BLaER1 (cell line): ENCODE measurements around the gene ALDOC.
A peak's percentile ranks its signal among the peaks of the same experiment; 100 is the strongest.
"Not testable (repeated sequence)": the region's sequence is repeated elsewhere in the genome, so short reads cannot be mapped to it uniquely, and the experiment has no call there.

Experiments used
- H3K27ac ChIP-seq: shearing (Covaris generic); formaldehyde crosslinking; 2 replicates; pipeline ENCODE4 v1.8.1; 2022
- H3K27me3 ChIP-seq: shearing (Covaris generic); formaldehyde crosslinking; 2 replicates; pipeline ENCODE4 v1.8.1; 2022
- H3K36me3 ChIP-seq: shearing (Covaris generic); formaldehyde crosslinking; 2 replicates; pipeline ENCODE4 v1.8.1; 2022
- H3K4me1 ChIP-seq: shearing (Covaris generic); formaldehyde crosslinking; 2 replicates; pipeline ENCODE4 v1.8.1; 2022
- H3K4me2 ChIP-seq: shearing (Covaris generic); formaldehyde crosslinking; 2 replicates; pipeline ENCODE4 v1.8.1; 2022
- H3K4me3 ChIP-seq: shearing (Covaris generic); formaldehyde crosslinking; 2 replicates; pipeline ENCODE4 v1.8.1; 2022
- H3K9ac ChIP-seq: shearing (Covaris generic); formaldehyde crosslinking; 2 replicates; pipeline ENCODE4 v1.8.1; 2022
- H3K9me3 ChIP-seq: shearing (Covaris generic); formaldehyde crosslinking; 2 replicates; pipeline ENCODE4 v1.8.1; 2022
- H4K20me1 ChIP-seq: shearing (Covaris generic); formaldehyde crosslinking; 2 replicates; pipeline ENCODE4 v1.8.1; 2022
- Cebpa-rat ChIP-seq: shearing (Covaris generic); IDR thresholded peaks from 2 replicates; pipeline ENCODE4 v1.8.1; 2022

ALDOC gene

DNA sequence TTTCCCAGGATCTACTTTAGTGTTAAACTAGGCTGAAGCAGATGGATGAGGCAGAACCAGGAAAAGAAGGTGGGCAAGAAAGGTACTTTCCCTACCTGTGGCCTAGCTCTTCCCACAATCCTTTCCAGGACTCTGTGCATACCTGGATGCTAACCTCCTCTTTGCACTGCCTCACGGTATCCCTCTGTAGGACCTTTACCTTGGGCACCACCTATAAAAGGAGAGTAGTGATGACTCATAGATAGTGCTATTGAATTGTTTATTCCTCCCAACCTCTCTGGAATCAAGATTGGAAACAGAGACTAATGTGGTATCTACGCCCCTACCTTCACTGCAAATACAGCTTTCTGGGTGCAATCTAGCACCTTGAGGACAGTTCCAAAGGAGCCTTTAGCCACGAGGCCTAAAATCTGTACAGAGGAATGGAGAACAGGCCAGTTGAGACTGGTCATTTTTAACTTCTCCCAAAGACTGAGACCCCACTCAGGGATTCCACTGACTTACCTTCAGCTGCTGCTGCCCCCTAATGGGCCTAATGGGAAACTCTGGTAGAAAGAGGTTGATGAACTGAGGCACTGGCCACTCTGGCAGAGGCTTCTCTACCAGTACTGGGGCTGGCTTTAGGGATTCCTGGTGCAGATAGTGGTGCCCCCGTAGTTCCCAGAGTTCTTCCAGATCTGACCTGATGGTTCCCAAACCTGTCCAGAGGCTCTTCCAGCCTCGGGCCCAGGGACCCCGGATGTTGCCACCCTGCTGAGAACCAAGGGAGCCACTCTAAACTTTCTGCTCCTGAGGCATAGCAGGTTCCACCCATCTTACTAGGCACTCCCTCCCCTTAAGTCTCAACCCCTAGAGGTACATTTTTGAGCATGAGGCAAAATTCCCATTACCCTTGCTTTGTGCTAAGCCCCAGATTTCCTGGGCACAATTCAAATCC is 36.5 kb upstream of the ALDOC start:
- peaks cover 29% of the 10 kb centered on the region for H4K20me1 ChIP-seq
- H3K27ac ChIP-seq, result no peak overlapping the region
- H3K9me3 ChIP-seq, result no peaks in the 10 kb centered on the region
- H3K4me2 ChIP-seq, result peak overlapping the region; percentile 41; the same call in 1 of the 2 replicates
- H3K36me3 ChIP-seq, result peaks cover 97% of the 10 kb centered on the region
- no peak for TF ChIP-seq Cebpa-rat
- peaks cover 30% of the 10 kb centered on the region for H3K4me1 ChIP-seq
- H3K4me3 ChIP-seq, result no peak overlapping the region
- H3K27me3 ChIP-seq, result no peaks in the 10 kb centered on the region
- no peak overlapping the region; the same call in 1 of the 2 replicates for H3K9ac ChIP-seq

DNA sequence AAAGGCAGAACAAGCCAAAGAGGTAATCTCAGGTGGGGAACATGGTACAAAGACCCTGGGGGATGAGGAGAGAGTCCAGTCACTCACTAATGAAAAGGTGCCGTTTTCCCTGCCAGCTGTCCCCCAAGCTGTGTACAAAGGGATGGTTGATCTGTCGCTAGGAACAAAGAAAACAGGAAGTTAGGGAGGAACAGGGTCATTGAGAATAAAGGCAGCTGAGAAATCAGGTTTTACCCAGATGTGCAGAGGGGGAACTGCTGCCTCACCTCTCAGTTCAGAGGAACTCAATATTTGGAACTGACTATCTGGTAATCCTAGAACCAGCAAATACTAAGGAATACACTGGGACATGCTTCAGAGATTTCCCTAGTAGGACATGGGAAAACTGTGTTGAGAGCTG is 35.8 kb upstream of the ALDOC start:
- Histone ChIP-seq H3K27me3 (no peaks in the 10 kb centered on the region), H3K4me3 (no peak overlapping the region), H3K36me3 (peaks cover 92% of the 10 kb centered on the region), H3K4me2 (peak overlapping the region; percentile 41; the same call in 1 of the 2 replicates), H3K4me1 (peaks cover 30% of the 10 kb centered on the region), H4K20me1 (peaks cover 29% of the 10 kb centered on the region), H3K9me3 (no peaks in the 10 kb centered on the region), H3K27ac (no peak overlapping the region), H3K9ac (peak overlapping the region; percentile 7; the same call in 1 of the 2 replicates)
- no peak for TF ChIP-seq Cebpa-rat

DNA sequence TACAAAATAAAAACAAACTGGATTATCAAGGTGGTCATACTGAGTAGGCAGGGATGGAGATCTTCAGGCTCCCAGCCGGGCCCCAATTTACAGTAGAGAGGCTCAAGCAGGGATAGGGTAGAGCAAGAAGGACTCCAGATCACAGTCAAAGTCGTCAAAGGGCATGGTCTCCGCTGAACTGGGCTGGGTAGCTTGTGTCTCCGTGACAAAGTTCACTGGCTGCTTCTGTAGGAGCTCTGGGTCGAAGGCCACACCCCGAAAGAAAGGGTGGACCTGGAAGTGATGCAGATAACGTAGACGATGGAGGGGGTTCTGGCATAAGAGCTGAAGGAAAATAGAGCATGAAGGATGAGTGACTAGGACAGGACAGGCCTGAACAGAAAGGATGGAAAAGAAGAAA is 33.7 kb upstream of the ALDOC start:
- H3K9me3 ChIP-seq, result no peaks in the 10 kb centered on the region
- H3K4me3 ChIP-seq, result no peak overlapping the region
- H4K20me1 ChIP-seq, result peaks cover 15% of the 10 kb centered on the region
- no peak overlapping the region for H3K27ac ChIP-seq
- TF ChIP-seq Cebpa-rat, result no peak
- no peak overlapping the region for H3K9ac ChIP-seq
- peaks cover 92% of the 10 kb centered on the region for H3K36me3 ChIP-seq
- peaks cover 30% of the 10 kb centered on the region for H3K4me1 ChIP-seq
- H3K27me3 ChIP-seq, result no peaks in the 10 kb centered on the region
- no peak overlapping the region for H3K4me2 ChIP-seq

DNA sequence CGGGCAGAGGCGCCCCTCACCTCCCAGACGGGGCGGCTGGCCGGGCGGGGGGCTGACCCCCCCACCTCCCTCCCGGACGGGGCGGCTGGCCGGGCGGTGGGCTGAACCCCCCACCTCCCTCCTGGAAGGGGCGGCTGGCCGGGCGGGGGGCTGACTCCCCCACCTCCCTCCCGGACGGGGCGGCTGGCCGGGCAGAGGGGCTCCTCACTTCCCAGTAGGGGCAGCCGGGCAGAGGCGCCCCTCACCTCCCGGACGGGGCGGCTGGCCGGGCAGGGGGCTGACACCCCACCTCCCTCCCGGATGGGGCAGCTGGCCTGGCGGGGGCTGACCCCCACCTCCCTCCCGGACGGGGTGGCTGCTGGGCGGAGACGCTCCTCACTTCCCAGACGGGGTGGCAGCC is 27.3 kb upstream of the ALDOC start:
- H3K4me3 ChIP-seq, H4K20me1 ChIP-seq, H3K9me3 ChIP-seq, H3K4me2 ChIP-seq, H3K27me3 ChIP-seq, H3K9ac ChIP-seq, H3K27ac ChIP-seq: not testable (repeated sequence)
- Histone ChIP-seq H3K36me3 (peaks cover 37% of the 10 kb centered on the region), H3K4me1 (peaks cover 11% of the 10 kb centered on the region)

DNA sequence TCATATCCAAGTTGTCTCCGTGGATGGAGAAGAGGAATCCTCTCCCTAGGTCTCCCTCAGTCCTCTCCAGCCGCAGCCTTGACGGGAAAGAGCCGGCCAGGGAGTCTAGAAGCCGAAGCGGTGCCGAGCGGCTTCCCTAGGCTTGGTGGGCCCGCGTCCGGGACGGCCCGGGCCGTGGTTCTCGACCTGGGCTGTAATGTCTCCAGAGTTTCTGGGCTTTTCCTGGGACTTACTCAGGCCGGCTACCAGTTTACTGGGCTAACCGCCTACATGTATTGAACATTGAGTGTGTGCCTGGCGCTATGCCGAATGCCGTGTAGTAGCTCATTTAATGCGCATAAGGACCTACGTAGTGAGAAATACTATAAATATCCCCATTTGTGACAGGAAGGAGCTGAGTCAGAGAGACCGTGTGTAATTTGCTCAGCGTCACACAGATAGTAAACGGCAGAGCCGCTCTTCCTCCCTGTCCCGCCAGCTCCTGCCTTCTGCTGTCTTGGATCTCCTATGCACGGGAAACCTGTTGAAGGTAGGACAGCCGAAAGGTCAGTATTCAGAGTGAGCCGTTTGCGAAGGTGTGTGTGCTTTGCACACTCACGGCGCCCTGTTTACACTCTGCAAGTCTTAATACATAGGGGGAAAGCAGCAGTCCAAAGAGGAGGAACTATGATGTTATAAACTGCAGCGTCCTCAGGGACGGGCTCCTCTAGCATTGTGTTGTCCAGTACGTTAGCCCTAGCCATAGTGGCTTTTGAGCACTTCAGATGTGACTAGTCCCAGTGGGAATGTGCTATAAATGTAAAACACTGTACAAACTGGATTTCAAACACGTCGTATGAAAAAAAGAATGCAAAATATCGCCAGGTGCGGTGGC is 22.9 kb upstream of the ALDOC start:
- H3K4me1 ChIP-seq, result peaks cover 26% of the 10 kb centered on the region
- TF ChIP-seq Cebpa-rat, result no peak
- no peaks in the 10 kb centered on the region for H3K9me3 ChIP-seq
- H4K20me1 ChIP-seq, result no peaks in the 10 kb centered on the region
- no peaks in the 10 kb centered on the region for H3K27me3 ChIP-seq
- peak overlapping the region; percentile 87 for H3K9ac ChIP-seq
- peak overlapping the region; percentile 84 for H3K27ac ChIP-seq
- H3K36me3 ChIP-seq, result peaks cover 24% of the 10 kb centered on the region
- peak overlapping the region; percentile 77 for H3K4me3 ChIP-seq
- peak overlapping the region; percentile 98 for H3K4me2 ChIP-seq

DNA sequence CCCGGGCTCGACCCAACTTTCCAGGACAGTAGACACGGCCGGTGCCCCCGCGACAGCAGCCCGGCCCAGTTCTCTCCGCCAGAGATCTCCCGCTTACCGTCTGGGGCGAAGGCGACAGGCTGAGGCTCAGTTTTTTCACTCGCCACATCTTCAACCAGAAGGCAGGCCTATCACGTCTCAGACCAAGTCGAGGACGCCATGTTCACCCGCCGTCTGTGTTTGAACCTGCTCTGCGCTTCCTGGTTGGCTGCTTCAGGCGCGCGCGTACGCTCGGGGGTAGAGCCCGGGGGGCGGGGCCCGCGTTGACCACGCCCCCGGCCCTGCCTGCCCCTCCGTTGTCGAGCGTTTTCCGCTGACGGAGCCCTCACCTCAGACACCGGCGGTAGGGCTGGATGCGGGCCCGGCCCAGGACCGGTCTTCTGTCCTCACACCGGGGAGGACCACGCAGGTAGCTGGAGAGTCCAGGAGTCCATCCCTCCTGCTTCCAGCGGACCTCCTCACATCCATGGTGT is 22.2 kb upstream of the ALDOC start, which contains the start of gene SPAG5:
SPAG5 (minus strand) TSS at position 227 of the 512 bp plus-strand sequence; CDS start at position 148, 79 bp downstream.
- Histone ChIP-seq H3K27ac (peak within 1 kb of the TSS; percentile 84), H3K4me2 (peak within 1 kb of the TSS; percentile 98), H3K27me3 (no peaks in the 10 kb centered on the region), H3K36me3 (peaks cover 31% of the 10 kb centered on the region), H3K4me3 (peak within 1 kb of the TSS; percentile 77), H3K9ac (peak within 1 kb of the TSS; percentile 87), H3K9me3 (no peaks in the 10 kb centered on the region), H3K4me1 (peaks cover 26% of the 10 kb centered on the region), H4K20me1 (no peaks in the 10 kb centered on the region)
- no peak for TF ChIP-seq Cebpa-rat

DNA sequence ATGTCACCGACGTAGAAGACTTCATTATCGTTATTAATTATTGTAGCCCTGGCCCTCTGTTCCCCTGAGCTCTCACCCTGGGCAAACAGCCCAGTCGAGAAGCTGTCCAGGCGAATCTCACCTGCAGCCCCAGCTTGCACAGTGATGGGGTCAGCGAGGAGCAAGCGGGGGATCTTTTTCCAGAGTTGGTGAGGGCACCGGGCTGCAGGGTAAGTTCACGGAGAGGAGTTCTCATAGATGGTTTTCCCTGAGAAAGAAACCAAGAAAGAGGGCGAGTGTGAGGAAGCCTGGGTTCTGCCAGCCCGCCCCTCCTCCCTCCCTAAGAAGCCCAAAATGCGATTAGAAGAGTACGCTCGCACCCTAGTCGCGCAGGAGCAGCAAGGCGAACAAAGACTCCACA is 21.7 kb upstream of the ALDOC start:
- TF ChIP-seq Cebpa-rat, result no peak
- Histone ChIP-seq H3K27me3 (no peaks in the 10 kb centered on the region), H3K4me3 (peak overlapping the region; percentile 77), H3K4me1 (peaks cover 26% of the 10 kb centered on the region), H3K36me3 (peaks cover 35% of the 10 kb centered on the region), H3K4me2 (peak overlapping the region; percentile 98), H3K9me3 (no peaks in the 10 kb centered on the region), H4K20me1 (peaks cover 3% of the 10 kb centered on the region; the same call in 1 of the 2 replicates), H3K9ac (peak overlapping the region; percentile 87), H3K27ac (peak overlapping the region; percentile 84)

DNA sequence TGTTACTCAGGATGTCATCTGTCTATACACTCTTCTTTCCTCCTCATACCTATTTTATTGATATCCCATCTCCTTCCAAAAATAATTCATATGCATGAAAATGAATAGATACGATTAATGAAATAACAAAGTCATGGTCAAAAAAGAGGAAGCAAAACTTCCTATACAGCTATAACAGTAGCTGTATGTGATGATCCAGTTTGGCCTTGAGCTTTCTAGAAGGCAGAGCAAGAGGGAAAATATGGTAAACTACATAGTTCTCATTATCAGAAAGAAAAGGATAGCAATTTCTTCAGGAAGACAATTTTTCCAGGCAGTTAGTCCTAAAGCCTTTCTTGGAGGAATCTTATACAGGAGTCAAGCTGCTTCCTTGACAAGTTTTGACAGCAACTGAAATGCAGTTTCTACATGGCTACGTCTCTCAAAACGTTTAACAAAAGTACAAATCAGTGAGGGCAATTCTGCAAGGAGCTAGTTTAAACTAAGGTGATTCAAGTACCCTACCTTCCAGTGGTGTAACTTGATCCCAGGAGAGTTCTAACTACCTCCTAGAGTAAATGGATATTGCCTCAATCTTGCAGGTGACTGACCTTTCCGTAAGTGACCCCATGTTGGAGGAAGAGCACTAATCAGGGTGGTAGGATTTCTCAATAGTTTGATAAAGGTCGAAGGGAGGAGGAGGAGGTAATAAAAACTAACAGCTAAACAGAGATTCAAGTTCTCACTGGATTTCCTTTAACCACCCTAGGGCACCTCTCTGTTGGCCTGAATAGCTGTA is 21.1 kb upstream of the ALDOC start:
- no peaks in the 10 kb centered on the region for H3K27me3 ChIP-seq
- peaks cover 9% of the 10 kb centered on the region; the same call in 1 of the 2 replicates for H4K20me1 ChIP-seq
- H3K4me2 ChIP-seq, result peak overlapping the region; percentile 98
- H3K4me1 ChIP-seq, result peaks cover 26% of the 10 kb centered on the region
- peaks cover 41% of the 10 kb centered on the region for H3K36me3 ChIP-seq
- H3K27ac ChIP-seq, result peak overlapping the region; percentile 84
- peak overlapping the region; percentile 77 for H3K4me3 ChIP-seq
- TF ChIP-seq Cebpa-rat, result no peak
- peak overlapping the region; percentile 87 for H3K9ac ChIP-seq
- no peaks in the 10 kb centered on the region for H3K9me3 ChIP-seq

DNA sequence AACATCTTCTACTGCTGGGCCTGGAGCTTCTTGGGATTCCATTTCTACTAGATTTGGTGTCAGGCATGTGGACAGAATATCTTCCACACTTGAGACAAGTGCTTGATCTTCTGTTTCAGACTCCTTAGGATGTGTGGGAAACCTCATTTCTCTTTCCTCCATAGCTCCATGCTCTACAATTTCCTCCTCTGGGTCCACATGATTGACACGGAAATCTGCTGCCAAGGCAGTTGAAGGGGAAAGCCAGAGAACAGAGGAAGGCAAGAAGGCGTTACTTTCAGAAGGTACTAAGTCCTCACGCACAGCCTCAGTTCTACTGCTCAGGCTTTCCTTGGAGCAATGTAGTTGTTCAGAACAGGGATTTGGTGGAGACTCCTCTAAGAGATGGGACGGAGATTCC is 15.6 kb upstream of the ALDOC start:
- H4K20me1 ChIP-seq, result peaks cover 41% of the 10 kb centered on the region; the same call in 1 of the 2 replicates
- peaks cover 95% of the 10 kb centered on the region for H3K36me3 ChIP-seq
- no peak for TF ChIP-seq Cebpa-rat
- H3K4me3 ChIP-seq, result no peak overlapping the region
- H3K4me1 ChIP-seq, result peaks cover 3% of the 10 kb centered on the region
- no peak overlapping the region for H3K27ac ChIP-seq
- H3K27me3 ChIP-seq, result no peaks in the 10 kb centered on the region
- H3K9me3 ChIP-seq, result no peaks in the 10 kb centered on the region
- no peak overlapping the region for H3K9ac ChIP-seq
- no peak overlapping the region for H3K4me2 ChIP-seq
